Epithelial cell of proximal tubule (primary cell): ENCODE results near the gene PVR. TPM values are rescaled to one million over a fixed set of nuclear protein-coding genes. Genes with fewer than 3 reads are reported as not detected.

Experiments used
- DNase-seq: peaks from one replicate; pipeline ENCODE4 v3.0.0-alpha.2; 2011; ENCODE audit warnings: low read depth
- H3K4me3 ChIP-seq: 2 replicates; pipeline ENCODE4 v1.5.1; 2011; ENCODE audit warnings: low read depth, mild to moderate bottlenecking, low read length
- total RNA-seq: library from RNA; depleted of rRNA; stranded (reverse); fragments of >200 nt; gene quantifications from 2 replicates; pipeline ENCODE4 v1.2.3, GENCODE V29; 2015
- TF ChIP-seq, protein P1 (sequence below): conservative IDR thresholded peaks from 2 replicates; pipeline ENCODE4 v1.5.1; 2012; ENCODE audit warnings: low read depth, mild to moderate bottlenecking, low read length

The PVR gene
- total RNA-seq, 1 donor from 2014 or later, result 116 TPM

DNA sequence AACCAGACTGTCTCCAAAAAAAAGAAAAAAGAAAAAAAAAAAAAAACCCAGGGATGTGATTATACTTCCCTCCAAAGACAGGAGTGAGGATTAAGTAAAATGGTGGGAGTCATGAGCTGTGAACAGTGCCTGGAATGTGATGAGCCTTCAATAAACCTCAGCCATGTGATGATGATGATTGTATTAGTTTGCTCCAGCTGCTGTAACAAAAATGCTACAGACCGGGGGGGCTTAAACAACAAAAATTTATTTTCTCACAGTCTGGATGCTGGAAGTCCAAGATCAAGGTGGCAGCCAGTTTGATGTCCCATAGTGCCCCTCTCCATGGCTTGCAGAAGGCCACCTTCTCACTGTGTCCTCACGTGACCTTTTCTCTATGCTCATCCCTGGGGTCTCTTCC is 8.9 kb upstream of the PVR start:
- TF ChIP-seq, protein P1, sequence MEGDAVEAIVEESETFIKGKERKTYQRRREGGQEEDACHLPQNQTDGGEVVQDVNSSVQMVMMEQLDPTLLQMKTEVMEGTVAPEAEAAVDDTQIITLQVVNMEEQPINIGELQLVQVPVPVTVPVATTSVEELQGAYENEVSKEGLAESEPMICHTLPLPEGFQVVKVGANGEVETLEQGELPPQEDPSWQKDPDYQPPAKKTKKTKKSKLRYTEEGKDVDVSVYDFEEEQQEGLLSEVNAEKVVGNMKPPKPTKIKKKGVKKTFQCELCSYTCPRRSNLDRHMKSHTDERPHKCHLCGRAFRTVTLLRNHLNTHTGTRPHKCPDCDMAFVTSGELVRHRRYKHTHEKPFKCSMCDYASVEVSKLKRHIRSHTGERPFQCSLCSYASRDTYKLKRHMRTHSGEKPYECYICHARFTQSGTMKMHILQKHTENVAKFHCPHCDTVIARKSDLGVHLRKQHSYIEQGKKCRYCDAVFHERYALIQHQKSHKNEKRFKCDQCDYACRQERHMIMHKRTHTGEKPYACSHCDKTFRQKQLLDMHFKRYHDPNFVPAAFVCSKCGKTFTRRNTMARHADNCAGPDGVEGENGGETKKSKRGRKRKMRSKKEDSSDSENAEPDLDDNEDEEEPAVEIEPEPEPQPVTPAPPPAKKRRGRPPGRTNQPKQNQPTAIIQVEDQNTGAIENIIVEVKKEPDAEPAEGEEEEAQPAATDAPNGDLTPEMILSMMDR, result no peak
- H3K4me3 ChIP-seq, result no peak overlapping the region
- DNase-seq, result no peak

DNA sequence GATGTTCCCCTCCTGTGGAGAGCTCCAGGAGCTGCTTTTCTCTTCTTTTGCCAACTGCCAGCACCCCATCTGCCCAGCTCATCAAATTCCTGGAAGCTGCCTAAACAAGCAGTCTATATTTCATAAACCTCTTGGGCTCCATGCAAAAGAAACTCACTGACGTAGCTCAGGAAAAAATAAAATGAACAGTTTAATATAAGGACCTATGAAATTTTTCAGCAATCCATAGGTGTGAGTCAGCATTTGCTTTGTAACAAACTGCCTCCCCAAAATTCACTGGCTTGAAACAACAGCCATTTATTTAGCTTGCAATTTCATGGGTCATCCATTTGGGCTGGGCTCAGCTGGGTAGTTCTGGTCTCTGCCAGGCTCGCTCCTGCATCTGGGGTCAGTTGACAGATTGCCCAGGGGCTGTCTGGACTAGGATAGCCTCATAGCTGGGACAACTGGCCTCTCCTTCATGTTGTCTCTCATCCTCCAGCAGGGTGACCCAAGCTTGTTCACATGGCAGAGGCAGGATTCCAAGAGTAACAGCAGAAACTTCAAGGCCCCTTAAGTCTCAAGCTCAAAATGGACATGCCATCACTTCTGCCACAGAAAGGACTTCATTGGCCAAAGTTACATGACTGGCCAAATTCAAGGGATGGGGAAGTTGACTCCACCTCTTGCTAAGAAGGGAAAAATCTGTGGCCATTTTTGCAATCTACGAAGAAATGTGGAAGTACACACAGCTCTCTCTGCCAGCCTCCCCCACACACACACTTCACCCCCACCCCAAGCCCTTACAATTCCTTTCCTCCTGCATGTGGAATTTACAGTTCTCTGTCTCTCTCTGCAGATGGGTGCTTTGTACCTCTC is 7.9 kb upstream of the PVR start:
- H3K4me3 ChIP-seq, result no peak overlapping the region
- DNase-seq, result no peak
- TF ChIP-seq, protein P1, result no peak

DNA sequence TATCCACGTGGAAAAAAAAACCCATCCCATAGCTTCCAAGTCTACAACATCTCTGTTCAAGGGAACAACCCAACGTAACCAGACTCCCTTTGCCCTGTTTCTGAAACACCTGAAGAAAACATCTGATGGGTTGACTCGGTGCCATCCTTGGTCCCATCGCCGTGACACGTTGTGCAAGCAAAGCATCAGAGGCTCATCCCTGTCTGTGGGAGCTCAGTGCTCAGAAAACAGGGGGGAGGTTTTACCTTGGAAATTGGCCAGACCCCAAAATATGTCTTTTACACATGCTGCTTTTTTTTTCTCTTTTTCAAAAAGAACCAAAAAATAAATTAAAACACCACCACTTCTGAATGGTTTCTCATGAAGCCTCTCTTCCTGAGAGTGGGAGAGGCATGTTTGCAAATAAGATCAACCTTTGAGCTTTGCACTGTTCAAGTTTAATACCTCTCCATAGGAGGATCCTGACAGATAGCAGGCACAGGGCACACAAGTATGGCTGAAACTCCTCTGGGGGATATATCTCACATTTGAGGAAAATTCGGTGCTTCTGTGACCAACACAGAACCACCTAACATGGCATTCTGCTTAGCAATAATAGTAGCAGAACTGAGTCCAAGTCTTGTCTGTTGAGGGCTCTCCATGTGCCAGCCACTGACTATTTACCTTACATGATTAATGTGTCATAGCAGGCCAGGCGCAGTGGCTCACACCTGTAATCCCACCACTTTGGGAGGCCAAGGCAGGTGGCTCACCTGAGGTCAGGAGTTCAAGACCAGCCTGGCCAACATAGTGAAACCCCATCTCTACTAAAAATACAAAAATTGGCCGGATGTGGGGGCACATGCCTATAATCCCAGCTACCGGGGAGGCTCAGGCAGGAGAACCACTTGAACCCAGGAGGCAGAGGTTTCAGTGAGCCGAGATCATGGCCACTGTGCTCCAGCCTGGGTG is 7.0 kb upstream of the PVR start:
- no peak for DNase-seq

DNA sequence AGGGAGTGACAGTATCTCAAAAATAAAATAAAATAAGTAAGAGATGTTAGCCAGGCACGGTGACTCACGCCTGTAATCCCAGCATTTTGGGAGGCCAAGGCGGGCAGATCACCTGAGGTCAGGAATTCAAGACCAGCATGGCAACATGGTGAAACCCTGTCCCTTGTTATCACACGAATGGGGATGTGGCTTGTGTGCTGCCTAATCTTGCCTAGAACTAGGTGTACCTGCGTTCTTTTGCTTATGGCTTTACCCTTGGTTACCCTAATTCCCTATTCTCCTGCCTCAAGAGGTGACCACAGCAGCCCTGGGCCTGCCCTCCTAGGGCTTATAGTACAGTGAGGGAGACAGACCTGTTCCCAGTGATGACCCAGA is 6.3 kb upstream of the PVR start:
- TF ChIP-seq, protein P1, result no peak
- DNase-seq, result no peak
- no peak overlapping the region for H3K4me3 ChIP-seq

More for the DNA sequence above, 7.0 kb upstream of the PVR start:
- TF ChIP-seq, protein P1, result no peak
- H3K4me3 ChIP-seq, result no peak overlapping the region

DNA sequence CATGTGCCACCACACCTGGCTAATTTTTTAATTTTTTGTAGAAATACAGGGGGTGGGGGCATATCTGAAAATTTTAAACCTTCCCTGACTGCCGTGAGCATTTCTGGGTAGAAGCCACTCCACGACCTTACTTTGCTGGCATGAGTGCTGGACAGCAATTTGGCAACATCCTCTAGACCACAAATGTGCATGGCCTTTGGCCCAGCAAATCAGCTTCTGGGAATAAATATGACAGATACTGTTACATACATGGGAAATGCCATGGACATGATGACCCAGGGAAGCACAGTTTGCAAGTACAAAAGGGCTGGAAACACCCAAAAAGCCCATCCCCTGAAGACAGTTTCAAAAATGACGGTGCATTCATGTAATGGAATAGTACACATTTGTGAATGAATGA is 3.2 kb upstream of the PVR start:
- no peak for DNase-seq
- TF ChIP-seq, protein P1, result no peak
- H3K4me3 ChIP-seq, result no peak overlapping the region

DNA sequence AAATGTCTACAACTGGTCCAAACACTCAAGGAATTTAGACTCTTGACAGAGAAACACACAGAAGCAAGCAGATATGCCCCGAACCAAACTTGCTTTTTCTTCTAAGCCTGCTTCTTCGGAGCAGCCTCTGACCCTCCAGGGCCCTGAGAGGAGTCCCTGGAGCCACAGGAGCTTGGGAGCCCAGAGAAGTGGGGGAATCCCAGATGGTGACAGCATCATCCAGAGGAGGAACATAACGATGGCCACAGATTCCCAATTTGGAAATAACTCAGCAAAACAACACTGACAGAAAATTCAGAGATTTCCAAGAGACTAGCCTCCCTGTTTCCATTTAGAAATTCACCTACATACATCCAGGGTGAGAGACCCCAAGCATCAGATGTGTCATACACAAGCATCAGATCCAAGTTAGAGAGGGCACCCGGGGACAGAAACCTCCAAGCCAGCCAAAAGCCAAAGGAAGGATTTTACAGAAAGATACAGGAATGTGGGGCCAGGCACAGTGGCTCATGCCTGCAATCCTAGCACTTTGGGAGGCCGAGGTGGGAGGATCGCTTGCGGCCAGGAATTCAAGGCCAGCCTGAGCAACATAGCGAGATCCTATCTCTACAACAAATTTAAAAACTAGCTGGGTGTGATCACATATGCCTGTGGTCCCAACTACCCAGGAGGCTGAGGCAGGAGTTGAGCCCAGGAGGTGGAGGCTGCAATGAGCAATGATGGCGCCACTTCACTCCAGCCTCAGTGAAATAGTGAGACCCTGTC is 2.0 kb upstream of the PVR start:
- H3K4me3 ChIP-seq, result no peak overlapping the region
- no peak for DNase-seq
- TF ChIP-seq, protein P1, result no peak
